ENCODE results near the gene MICAL1.
A peak's percentile ranks its signal among the peaks of the same experiment; 100 is the strongest.

MICAL1 gene, protein sequence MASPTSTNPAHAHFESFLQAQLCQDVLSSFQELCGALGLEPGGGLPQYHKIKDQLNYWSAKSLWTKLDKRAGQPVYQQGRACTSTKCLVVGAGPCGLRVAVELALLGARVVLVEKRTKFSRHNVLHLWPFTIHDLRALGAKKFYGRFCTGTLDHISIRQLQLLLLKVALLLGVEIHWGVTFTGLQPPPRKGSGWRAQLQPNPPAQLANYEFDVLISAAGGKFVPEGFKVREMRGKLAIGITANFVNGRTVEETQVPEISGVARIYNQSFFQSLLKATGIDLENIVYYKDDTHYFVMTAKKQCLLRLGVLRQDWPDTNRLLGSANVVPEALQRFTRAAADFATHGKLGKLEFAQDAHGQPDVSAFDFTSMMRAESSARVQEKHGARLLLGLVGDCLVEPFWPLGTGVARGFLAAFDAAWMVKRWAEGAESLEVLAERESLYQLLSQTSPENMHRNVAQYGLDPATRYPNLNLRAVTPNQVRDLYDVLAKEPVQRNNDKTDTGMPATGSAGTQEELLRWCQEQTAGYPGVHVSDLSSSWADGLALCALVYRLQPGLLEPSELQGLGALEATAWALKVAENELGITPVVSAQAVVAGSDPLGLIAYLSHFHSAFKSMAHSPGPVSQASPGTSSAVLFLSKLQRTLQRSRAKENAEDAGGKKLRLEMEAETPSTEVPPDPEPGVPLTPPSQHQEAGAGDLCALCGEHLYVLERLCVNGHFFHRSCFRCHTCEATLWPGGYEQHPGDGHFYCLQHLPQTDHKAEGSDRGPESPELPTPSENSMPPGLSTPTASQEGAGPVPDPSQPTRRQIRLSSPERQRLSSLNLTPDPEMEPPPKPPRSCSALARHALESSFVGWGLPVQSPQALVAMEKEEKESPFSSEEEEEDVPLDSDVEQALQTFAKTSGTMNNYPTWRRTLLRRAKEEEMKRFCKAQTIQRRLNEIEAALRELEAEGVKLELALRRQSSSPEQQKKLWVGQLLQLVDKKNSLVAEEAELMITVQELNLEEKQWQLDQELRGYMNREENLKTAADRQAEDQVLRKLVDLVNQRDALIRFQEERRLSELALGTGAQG

DNA sequence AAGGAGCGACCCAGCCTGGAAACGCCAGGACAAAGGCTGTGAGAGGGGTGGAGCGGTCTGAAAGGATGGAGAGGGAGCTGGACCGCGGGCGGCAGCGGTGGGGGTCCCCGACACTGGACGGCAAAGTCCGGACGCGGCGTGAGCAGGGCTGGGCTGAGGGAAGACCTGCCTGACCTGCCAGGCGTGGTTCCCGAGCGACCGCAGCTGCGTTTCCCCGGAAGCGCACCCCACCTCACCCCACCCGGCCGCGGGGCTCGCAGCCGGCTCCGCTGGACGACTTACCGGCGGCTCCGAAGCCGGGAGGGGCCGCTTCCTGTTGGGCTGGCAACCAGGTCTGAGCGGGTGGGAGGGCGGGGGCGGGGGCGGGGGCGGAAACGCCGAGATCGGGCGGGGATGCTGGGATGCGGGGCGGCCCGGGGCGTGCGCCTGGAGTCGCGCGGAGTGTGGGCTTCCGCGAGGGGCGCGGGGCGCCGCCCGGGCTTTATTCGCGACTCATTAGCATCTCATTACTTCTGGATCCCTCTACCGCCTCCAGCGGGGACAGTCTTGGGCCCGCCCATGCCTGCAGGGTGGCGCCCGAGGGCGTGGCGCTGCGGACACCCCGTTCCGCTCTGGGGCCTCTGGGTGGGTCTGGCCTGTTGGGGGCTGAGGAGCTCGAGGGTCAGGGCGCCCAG lies at the start of gene MICAL1:
MICAL1 (minus strand) TSS at position 336 of the 674 bp plus-strand sequence. CDS start 1,576 bp downstream, outside the sequence.
- Histone ChIP-seq H3K4me1 (ENCODE audit: control insufficient read depth, insufficient read depth, low read length) (peaks cover 3% of the 10 kb centered on the region), H3K9ac (ENCODE audit: low read length) (peak within 1 kb of the TSS; percentile 82), H3K36me3 (ENCODE audit: control insufficient read depth, insufficient read depth, low read length) (peaks cover 8% of the 10 kb centered on the region), H3K27ac (ENCODE audit: low read depth, low read length) (peak within 1 kb of the TSS; percentile 48), H3K4me3 (ENCODE audit: low read length) (peak within 1 kb of the TSS; percentile 97), H3K27me3 (ENCODE audit: control insufficient read depth, insufficient read depth, low read length) (no peaks in the 10 kb centered on the region)

GRCh38 chr6:109503327-109504224 lies 48.0 kb upstream of the MICAL1 start:
- Histone ChIP-seq H3K36me3 (ENCODE audit: control insufficient read depth, insufficient read depth, low read length) (no peaks in the 10 kb centered on the region), H3K27me3 (ENCODE audit: control insufficient read depth, insufficient read depth, low read length) (no peaks in the 10 kb centered on the region), H3K27ac (ENCODE audit: low read depth, low read length) (no peak overlapping the region), H3K4me3 (ENCODE audit: low read length) (no peak overlapping the region), H3K4me1 (ENCODE audit: control insufficient read depth, insufficient read depth, low read length) (no peaks in the 10 kb centered on the region), H3K9ac (ENCODE audit: low read length) (no peak overlapping the region)

- Histone ChIP-seq H3K36me3 (ENCODE audit: control insufficient read depth, insufficient read depth, low read length) (no peaks in the 10 kb centered on the region), H3K27me3 (ENCODE audit: control insufficient read depth, insufficient read depth, low read length) (no peaks in the 10 kb centered on the region), H3K4me1 (ENCODE audit: control insufficient read depth, insufficient read depth, low read length) (no peaks in the 10 kb centered on the region), H3K4me3 (ENCODE audit: low read length) (no peak overlapping the region), H3K9ac (ENCODE audit: low read length) (no peak overlapping the region), H3K27ac (ENCODE audit: low read depth, low read length) (no peak overlapping the region)
Measured at GRCh38 chr6:109498936-109499335, 43.4 kb upstream of the MICAL1 start.

DNA sequence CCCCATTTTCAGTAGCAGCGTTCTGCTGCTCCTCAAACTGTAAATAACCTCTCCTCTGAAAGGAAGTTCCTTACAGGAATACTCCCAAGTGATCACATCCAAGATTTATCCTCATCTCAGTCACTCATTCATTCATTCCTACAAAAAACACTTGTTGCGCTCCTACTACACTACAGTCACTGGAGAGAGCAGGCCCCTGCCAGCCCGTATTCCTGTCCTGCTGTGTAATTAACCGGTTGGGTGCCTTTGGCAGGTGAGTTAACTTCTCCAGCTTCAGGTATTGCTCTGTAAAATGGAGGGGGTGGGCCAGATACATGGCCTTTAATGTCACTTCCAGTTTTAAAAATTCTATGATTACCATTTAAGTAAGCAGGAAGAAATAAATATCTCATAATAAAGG lies 42.5 kb upstream of the MICAL1 start:
- H3K27ac ChIP-seq (ENCODE audit: low read depth, low read length) = no peak overlapping the region
- H3K4me1 ChIP-seq (ENCODE audit: control insufficient read depth, insufficient read depth, low read length) = no peaks in the 10 kb centered on the region
- H3K27me3 ChIP-seq (ENCODE audit: control insufficient read depth, insufficient read depth, low read length) = no peaks in the 10 kb centered on the region
- no peaks in the 10 kb centered on the region for H3K36me3 ChIP-seq (ENCODE audit: control insufficient read depth, insufficient read depth, low read length)
- no peak overlapping the region for H3K4me3 ChIP-seq (ENCODE audit: low read length)
- H3K9ac ChIP-seq (ENCODE audit: low read length) = no peak overlapping the region

GRCh38 chr6:109496036-109496772 lies 40.6 kb upstream of the MICAL1 start:
- no peaks in the 10 kb centered on the region for H3K27me3 ChIP-seq (ENCODE audit: control insufficient read depth, insufficient read depth, low read length)
- no peaks in the 10 kb centered on the region for H3K4me1 ChIP-seq (ENCODE audit: control insufficient read depth, insufficient read depth, low read length)
- H3K36me3 ChIP-seq (ENCODE audit: control insufficient read depth, insufficient read depth, low read length) = no peaks in the 10 kb centered on the region
- no peak overlapping the region for H3K27ac ChIP-seq (ENCODE audit: low read depth, low read length)
- H3K4me3 ChIP-seq (ENCODE audit: low read length) = no peak overlapping the region
- no peak overlapping the region for H3K9ac ChIP-seq (ENCODE audit: low read length)

DNA sequence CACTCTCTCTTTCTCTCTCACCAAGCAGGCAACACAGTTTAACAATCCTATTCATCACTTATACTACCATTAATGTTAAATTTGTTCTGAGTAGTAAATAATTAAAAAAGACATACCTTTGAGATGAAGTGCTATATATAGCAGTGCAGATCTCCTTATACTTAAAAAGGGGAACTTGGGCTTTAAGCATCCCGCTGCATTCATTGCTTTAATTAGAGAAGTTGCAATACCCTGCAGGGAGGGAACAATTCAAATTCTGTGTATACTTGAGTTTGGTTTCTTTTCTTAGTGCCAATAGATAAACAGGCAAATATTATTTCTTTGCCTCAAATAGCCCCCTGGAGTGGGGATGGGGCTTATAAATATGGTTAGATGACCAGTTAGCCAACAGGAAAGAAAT lies 38.3 kb upstream of the MICAL1 start:
- Histone ChIP-seq H3K36me3 (ENCODE audit: control insufficient read depth, insufficient read depth, low read length) (no peaks in the 10 kb centered on the region), H3K27ac (ENCODE audit: low read depth, low read length) (no peak overlapping the region), H3K27me3 (ENCODE audit: control insufficient read depth, insufficient read depth, low read length) (no peaks in the 10 kb centered on the region), H3K4me3 (ENCODE audit: low read length) (no peak overlapping the region), H3K9ac (ENCODE audit: low read length) (no peak overlapping the region), H3K4me1 (ENCODE audit: control insufficient read depth, insufficient read depth, low read length) (no peaks in the 10 kb centered on the region)

GRCh38 chr6:109491207-109491938 lies 35.8 kb upstream of the MICAL1 start:
- H3K27me3 ChIP-seq (ENCODE audit: control insufficient read depth, insufficient read depth, low read length) = no peaks in the 10 kb centered on the region
- no peak overlapping the region for H3K9ac ChIP-seq (ENCODE audit: low read length)
- no peak overlapping the region for H3K4me3 ChIP-seq (ENCODE audit: low read length)
- H3K27ac ChIP-seq (ENCODE audit: low read depth, low read length) = no peak overlapping the region
- H3K4me1 ChIP-seq (ENCODE audit: control insufficient read depth, insufficient read depth, low read length) = no peaks in the 10 kb centered on the region
- H3K36me3 ChIP-seq (ENCODE audit: control insufficient read depth, insufficient read depth, low read length) = no peaks in the 10 kb centered on the region

DNA sequence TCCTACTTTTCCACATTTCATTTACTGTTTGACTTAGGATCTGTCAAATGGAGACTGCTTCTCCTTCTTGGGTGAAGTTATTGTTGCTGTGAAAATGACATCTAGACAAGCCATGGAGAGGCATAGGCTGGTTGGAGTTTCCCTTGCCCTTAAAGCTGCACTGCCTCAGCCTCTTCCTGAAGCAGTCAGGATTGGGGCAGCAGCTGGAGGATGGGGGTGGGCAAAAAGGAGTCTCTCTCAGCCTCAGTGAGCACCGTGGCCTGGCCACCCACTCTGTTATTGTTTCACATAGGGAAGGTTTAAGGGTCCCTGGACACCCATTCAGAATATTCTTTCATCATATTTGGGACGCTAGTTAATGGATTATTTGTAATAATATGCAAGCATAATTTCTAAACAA lies 35.1 kb upstream of the MICAL1 start:
- Histone ChIP-seq H3K27ac (ENCODE audit: low read depth, low read length) (no peak overlapping the region), H3K4me1 (ENCODE audit: control insufficient read depth, insufficient read depth, low read length) (no peaks in the 10 kb centered on the region), H3K4me3 (ENCODE audit: low read length) (no peak overlapping the region), H3K27me3 (ENCODE audit: control insufficient read depth, insufficient read depth, low read length) (no peaks in the 10 kb centered on the region), H3K36me3 (ENCODE audit: control insufficient read depth, insufficient read depth, low read length) (no peaks in the 10 kb centered on the region), H3K9ac (ENCODE audit: low read length) (no peak overlapping the region)

GRCh38 chr6:109488001-109488400 lies 32.4 kb upstream of the MICAL1 start:
- Histone ChIP-seq H3K27ac (ENCODE audit: low read depth, low read length) (no peak overlapping the region), H3K4me1 (ENCODE audit: control insufficient read depth, insufficient read depth, low read length) (no peaks in the 10 kb centered on the region), H3K27me3 (ENCODE audit: control insufficient read depth, insufficient read depth, low read length) (no peaks in the 10 kb centered on the region), H3K36me3 (ENCODE audit: control insufficient read depth, insufficient read depth, low read length) (no peaks in the 10 kb centered on the region), H3K9ac (ENCODE audit: low read length) (no peak overlapping the region), H3K4me3 (ENCODE audit: low read length) (no peak overlapping the region)

- peaks cover 3% of the 10 kb centered on the region for H3K36me3 ChIP-seq (ENCODE audit: control insufficient read depth, insufficient read depth, low read length)
- no peak overlapping the region for H3K27ac ChIP-seq (ENCODE audit: low read depth, low read length)
- H3K9ac ChIP-seq (ENCODE audit: low read length) = no peak overlapping the region
- H3K27me3 ChIP-seq (ENCODE audit: control insufficient read depth, insufficient read depth, low read length) = no peaks in the 10 kb centered on the region
- H3K4me1 ChIP-seq (ENCODE audit: control insufficient read depth, insufficient read depth, low read length) = peaks cover 5% of the 10 kb centered on the region
- H3K4me3 ChIP-seq (ENCODE audit: low read length) = no peak overlapping the region
Measured at GRCh38 chr6:109486068-109486467, 30.5 kb upstream of the MICAL1 start.
